Activated T-cell treated with anti-CD3 and anti-CD28 coated beads for 4 hours (primary cell): ENCODE data around the gene FAM50B.

Experiments used
- DNase-seq: peaks from one replicate; pipeline ENCODE4 v3.0.0-alpha.2; 2020

FAM50B gene, protein sequence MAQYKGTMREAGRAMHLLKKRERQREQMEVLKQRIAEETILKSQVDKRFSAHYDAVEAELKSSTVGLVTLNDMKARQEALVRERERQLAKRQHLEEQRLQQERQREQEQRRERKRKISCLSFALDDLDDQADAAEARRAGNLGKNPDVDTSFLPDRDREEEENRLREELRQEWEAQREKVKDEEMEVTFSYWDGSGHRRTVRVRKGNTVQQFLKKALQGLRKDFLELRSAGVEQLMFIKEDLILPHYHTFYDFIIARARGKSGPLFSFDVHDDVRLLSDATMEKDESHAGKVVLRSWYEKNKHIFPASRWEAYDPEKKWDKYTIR

DNA sequence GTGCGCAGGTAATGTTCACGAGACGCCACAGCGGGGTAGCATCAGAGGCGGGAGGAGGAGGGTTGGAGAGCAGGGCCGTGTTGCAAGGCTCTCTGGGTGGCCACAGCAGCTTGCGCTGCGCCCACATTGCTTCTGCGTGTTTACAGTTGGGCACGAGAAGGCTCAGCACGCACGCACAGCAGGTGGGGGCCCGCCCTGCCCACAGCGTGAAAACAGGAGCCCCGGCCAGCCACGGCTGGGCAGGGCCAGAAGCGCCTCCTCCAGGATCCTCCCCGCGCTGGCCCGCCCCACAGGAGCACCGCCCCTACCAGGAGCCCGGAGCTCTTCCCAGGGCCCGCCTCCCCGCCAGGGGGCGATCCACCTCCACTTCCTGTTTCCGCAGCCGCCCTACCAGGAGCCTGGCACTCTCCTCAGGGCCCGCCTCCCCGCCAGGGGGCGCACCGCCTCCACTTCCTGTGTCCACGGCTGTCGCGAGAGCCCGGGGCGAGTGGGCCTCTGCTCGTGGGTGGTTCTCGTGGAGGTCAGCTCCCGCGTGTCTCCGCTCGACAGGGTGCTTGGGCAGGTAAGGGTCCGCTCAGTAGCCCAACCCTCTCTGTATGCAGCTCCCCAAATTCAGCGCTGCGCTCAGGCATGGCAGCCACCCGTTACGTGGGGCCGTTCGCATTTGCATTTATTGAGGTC is at the start of gene FAM50B:
Gene FAM50B, plus strand, starts transcription at position 449 of the 681 bp plus-strand sequence. CDS start 439 bp downstream, outside the sequence.
- DNase-seq, result peak; percentile 80

- DNase-seq, result no peak
Observed at GRCh38 chr6:3799719-3800118, 49.5 kb upstream of the FAM50B start.

GRCh38 chr6:3800850-3801591 is 48.2 kb upstream of the FAM50B start:
- no peak for DNase-seq

DNA sequence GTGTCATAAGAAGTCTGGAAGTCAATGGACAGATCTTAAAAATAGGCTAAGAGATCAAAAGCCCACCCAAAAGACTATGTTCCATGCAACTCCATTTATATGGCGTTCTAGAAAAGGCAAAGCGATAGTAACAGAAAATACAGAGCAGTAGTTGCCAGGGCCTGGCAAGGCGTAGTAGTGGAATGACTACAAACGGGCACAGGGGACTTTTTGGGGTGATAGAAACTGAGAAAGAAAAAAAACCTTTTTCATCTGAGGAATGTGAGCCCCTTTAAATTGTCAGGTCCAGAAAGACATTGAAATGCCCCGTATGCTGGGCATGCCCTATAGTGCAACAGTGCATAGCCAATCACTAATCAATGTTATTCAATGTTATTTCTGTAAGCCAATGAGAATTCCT is 47.2 kb upstream of the FAM50B start:
- DNase-seq, result no peak

GRCh38 chr6:3803627-3804468 is 45.3 kb upstream of the FAM50B start:
- no peak for DNase-seq

DNA sequence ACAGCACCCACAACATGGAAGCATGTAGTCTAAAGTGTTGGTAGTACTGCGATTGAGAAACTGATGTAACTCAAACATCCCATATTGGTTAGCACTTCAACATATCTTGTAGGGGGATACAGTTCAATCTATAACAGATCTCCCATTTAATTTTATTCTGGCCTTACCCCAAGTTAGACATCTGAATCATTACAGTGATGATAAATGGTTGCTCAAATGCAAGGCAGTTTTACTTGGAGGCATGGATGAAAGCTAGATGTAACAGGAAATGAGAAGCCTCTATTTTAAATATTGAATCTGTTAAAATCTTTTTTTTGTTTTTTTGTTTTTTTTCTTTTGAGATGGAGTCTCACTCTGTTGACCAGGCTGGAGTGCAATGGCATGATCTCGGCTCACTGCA is 44.2 kb upstream of the FAM50B start:
- DNase-seq, result no peak

GRCh38 chr6:3805448-3806123 is 43.6 kb upstream of the FAM50B start:
- DNase-seq, result no peak

GRCh38 chr6:3806169-3806922 is 42.8 kb upstream of the FAM50B start:
- no peak for DNase-seq

DNA sequence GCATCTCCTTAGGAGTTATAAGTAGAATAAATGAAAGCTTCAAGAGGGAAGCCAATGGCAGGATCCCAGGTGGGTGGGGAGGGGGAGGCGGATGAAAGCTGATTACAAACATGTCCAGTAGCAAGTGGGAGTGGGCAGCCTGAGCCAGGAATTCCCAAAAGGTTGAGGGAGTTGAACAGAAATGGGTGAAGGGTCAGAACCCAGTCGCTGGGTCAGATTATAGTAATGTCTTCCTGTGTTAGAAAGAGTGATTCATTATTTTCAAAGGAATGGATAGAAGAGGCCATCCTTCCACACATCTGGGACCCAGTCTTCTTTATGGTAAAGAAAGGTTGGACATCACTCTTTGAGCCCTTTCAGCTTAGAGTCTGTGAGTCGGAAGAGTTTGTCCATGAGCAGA is 41.0 kb upstream of the FAM50B start:
- no peak for DNase-seq

GRCh38 chr6:3808759-3809514 is 40.2 kb upstream of the FAM50B start:
- DNase-seq, result no peak

GRCh38 chr6:3809515-3809891 is 39.7 kb upstream of the FAM50B start:
- no peak for DNase-seq

- DNase-seq, result no peak
Observed at GRCh38 chr6:3809982-3810381, 39.2 kb upstream of the FAM50B start.

GRCh38 chr6:3811191-3811590 is 38.0 kb upstream of the FAM50B start:
- DNase-seq, result no peak

GRCh38 chr6:3812596-3812995 is 36.6 kb upstream of the FAM50B start:
- DNase-seq, result no peak

- no peak for DNase-seq
Observed at GRCh38 chr6:3813150-3813780, 35.9 kb upstream of the FAM50B start.

DNA sequence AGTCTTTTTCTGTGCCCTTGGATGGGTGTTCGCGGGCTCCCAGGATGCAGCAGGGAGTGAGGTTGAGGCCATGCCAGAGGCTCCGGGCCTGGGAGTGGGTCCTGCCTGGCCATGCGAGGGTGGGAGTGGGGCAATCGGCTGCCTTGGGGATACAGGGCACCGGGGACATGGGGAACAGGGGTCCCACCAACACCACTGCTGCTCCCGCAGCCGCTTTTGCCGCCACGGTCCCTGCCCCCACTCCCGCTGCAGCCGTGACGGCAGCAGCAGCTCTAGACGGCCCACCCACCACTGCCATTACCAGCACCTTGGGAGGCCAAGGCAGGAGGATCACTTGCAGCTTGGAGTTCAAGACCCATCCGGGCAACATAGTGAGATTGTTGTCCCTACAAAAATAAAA is 35.3 kb upstream of the FAM50B start:
- no peak for DNase-seq

DNA sequence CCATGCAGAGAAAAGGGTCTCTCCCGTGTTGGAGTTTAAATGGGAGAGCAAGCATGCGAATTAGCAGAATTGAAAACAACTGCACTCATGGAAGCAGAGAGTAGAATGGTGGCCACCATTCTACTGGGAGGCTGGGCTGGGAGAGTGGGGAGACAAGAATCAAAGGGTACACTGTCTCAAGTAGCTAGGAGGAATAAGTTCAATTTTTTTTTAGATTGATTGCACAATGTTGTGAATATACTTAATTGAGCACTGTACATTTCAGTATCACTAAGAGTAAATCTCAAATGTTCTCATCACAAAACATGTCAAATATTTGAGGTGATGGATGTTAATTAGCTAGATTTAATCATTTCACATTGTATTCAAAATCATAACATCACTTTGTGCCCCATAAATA is 34.6 kb upstream of the FAM50B start:
- no peak for DNase-seq

- DNase-seq, result no peak
Observed at GRCh38 chr6:3816251-3816650, 32.9 kb upstream of the FAM50B start.

- no peak for DNase-seq
Observed at GRCh38 chr6:3819161-3820110, 29.7 kb upstream of the FAM50B start.
